Measurements from ENCODE around the gene STAT3.

STAT3 gene

DNA sequence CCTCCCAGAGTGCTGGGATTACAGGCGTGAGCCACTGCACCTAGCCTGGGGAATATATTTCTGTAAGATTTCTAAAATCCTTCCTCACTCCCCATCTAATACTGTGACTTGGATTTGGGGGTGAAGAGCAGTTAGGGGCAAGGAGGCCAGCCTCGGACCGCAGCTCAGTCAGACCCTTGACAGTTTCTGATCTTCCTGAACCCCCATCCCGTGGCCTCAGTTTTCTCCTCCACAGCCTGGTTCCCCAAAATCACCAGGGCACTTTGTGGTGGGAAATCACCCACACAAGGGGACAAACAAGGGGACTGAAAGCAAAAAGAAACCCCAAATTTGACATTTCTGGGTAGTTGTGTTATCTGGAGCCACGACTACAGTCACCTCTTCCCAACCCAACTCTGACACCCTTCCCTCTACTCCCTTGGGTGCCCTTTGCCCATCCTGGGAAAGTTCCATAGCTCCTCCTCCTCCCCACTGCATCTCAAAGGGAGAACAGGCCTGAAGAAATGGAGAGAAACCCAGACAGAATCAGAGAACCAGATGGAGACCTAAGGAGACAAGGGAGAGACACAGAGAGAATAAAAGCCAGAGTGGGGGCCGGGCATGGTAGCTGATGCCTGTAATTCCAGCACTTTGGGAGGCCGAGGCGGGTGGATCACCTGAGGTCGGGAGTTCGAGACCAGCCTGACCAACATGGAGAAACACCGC is 102.7 kb downstream of the STAT3 start:
- TF ChIP-seq, protein P1, sequence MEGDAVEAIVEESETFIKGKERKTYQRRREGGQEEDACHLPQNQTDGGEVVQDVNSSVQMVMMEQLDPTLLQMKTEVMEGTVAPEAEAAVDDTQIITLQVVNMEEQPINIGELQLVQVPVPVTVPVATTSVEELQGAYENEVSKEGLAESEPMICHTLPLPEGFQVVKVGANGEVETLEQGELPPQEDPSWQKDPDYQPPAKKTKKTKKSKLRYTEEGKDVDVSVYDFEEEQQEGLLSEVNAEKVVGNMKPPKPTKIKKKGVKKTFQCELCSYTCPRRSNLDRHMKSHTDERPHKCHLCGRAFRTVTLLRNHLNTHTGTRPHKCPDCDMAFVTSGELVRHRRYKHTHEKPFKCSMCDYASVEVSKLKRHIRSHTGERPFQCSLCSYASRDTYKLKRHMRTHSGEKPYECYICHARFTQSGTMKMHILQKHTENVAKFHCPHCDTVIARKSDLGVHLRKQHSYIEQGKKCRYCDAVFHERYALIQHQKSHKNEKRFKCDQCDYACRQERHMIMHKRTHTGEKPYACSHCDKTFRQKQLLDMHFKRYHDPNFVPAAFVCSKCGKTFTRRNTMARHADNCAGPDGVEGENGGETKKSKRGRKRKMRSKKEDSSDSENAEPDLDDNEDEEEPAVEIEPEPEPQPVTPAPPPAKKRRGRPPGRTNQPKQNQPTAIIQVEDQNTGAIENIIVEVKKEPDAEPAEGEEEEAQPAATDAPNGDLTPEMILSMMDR (IDR thresholded peaks at IDR 0.05; ENCODE audit: insufficient read depth, low read length, poor library complexity, severe bottlenecking) = no peak
- TF ChIP-seq EZH2phosphoT487 (conservative IDR thresholded peaks at IDR 0.05; ENCODE audit: low read length) = no peak
- no peak overlapping the region for H3K4me2 ChIP-seq (ENCODE audit: low read depth, low read length, poor library complexity, severe bottlenecking)

DNA sequence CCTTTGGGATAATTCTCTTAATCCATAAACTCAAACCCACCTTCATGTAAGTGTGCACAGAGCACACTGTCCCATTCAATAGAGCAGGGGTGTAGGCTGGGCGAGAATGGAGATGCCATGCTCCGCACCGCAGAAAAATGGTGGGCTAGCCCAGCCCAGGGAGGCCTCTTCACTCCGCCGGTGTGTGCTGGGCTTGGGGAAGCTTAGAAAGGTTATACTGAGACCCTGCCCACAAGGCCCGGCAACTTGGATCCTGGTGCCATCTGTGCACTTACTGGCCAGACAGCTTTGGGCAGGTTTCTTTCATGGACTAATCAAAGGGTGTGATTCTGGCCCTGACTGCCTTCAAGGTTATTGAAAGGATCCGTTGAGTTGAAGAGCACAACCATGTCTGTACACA is 103.7 kb downstream of the STAT3 start:
- Histone ChIP-seq H3K79me2 (ENCODE audit: insufficient read depth, low read length) (no peaks in the 10 kb centered on the region), H3K36me3 (ENCODE audit: low read length) (no peaks in the 10 kb centered on the region), H2AFZ (ENCODE audit: low read depth, low read length, severe bottlenecking) (no peak overlapping the region), H3K9me3 (ENCODE audit: insufficient read depth, low read length) (no peaks in the 10 kb centered on the region), H4K20me1 (ENCODE audit: low read depth, low read length) (no peaks in the 10 kb centered on the region), H3K27me3 (ENCODE audit: low read length) (no peaks in the 10 kb centered on the region), H3K27ac (ENCODE audit: low read depth, low read length) (no peak overlapping the region), H3K9me2 (replicated peaks; ENCODE audit: insufficient read depth, low read length) (no peaks in the 10 kb centered on the region), H3F3A (ENCODE audit: insufficient read depth) (no peaks in the 10 kb centered on the region), H3K9ac (ENCODE audit: low read length) (no peak overlapping the region), H3K4me3 (ENCODE audit: insufficient read depth, low read length, poor library complexity, severe bottlenecking) (no peak overlapping the region), H3K4me2 (ENCODE audit: low read depth, low read length, poor library complexity, severe bottlenecking) (no peak overlapping the region)
- TF ChIP-seq, protein P1 (IDR thresholded peaks at IDR 0.05; ENCODE audit: insufficient read depth, low read length, poor library complexity, severe bottlenecking) = no peak
- no peak for TF ChIP-seq EZH2phosphoT487 (conservative IDR thresholded peaks at IDR 0.05; ENCODE audit: low read length)

More for the DNA sequence above, 102.7 kb downstream of the STAT3 start:
- H3K27me3 ChIP-seq (ENCODE audit: low read length) = no peaks in the 10 kb centered on the region
- H3K9ac ChIP-seq (ENCODE audit: low read length) = no peak overlapping the region
- no peaks in the 10 kb centered on the region for H3K9me3 ChIP-seq (ENCODE audit: insufficient read depth, low read length)
- H3K9me2 ChIP-seq (replicated peaks; ENCODE audit: insufficient read depth, low read length) = no peaks in the 10 kb centered on the region
- H3F3A ChIP-seq (ENCODE audit: insufficient read depth) = no peaks in the 10 kb centered on the region
- H3K4me3 ChIP-seq (ENCODE audit: insufficient read depth, low read length, poor library complexity, severe bottlenecking) = no peak overlapping the region
- no peaks in the 10 kb centered on the region for H4K20me1 ChIP-seq (ENCODE audit: low read depth, low read length)
- no peaks in the 10 kb centered on the region for H3K79me2 ChIP-seq (ENCODE audit: insufficient read depth, low read length)
- H2AFZ ChIP-seq (ENCODE audit: low read depth, low read length, severe bottlenecking) = no peak overlapping the region
- no peak overlapping the region for H3K27ac ChIP-seq (ENCODE audit: low read depth, low read length)
- H3K36me3 ChIP-seq (ENCODE audit: low read length) = no peaks in the 10 kb centered on the region

DNA sequence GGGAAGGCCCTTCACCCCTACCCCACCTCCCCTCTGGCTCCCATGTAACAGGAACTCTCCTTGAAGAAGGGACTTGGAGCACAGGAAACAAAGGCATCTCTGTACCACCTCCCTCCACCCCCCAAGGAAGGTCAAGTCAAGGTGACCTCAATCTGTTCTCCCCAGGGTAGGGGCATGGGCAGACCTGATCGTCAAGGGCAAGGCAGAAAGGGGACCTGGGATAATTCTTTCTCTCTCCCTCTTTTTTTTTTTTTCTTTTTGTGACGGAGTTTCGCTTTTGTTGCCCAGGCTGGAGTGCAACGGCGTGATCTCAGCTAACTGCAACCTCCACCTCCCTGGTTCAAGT is 104.2 kb downstream of the STAT3 start:
- H3K9me2 ChIP-seq (replicated peaks; ENCODE audit: insufficient read depth, low read length) = no peaks in the 10 kb centered on the region
- TF ChIP-seq, protein P1 (IDR thresholded peaks at IDR 0.05; ENCODE audit: insufficient read depth, low read length, poor library complexity, severe bottlenecking) = no peak
- TF ChIP-seq EZH2phosphoT487 (conservative IDR thresholded peaks at IDR 0.05; ENCODE audit: low read length) = no peak

More for the DNA sequence above, 104.2 kb downstream of the STAT3 start:
- H3K27ac ChIP-seq (ENCODE audit: low read depth, low read length) = no peak overlapping the region
- no peak overlapping the region for H3K4me3 ChIP-seq (ENCODE audit: insufficient read depth, low read length, poor library complexity, severe bottlenecking)
- H4K20me1 ChIP-seq (ENCODE audit: low read depth, low read length) = no peaks in the 10 kb centered on the region
- no peak overlapping the region for H3K4me2 ChIP-seq (ENCODE audit: low read depth, low read length, poor library complexity, severe bottlenecking)
- no peaks in the 10 kb centered on the region for H3K36me3 ChIP-seq (ENCODE audit: low read length)
- H3K79me2 ChIP-seq (ENCODE audit: insufficient read depth, low read length) = no peaks in the 10 kb centered on the region
- no peaks in the 10 kb centered on the region for H3K27me3 ChIP-seq (ENCODE audit: low read length)
- H3K9ac ChIP-seq (ENCODE audit: low read length) = no peak overlapping the region
- no peaks in the 10 kb centered on the region for H3K9me3 ChIP-seq (ENCODE audit: insufficient read depth, low read length)
- H2AFZ ChIP-seq (ENCODE audit: low read depth, low read length, severe bottlenecking) = no peak overlapping the region
- no peaks in the 10 kb centered on the region for H3F3A ChIP-seq (ENCODE audit: insufficient read depth)

All from SU-DHL-6 (cell line).